ENCODE data around the gene CRELD2.

CRELD2 gene

DNA sequence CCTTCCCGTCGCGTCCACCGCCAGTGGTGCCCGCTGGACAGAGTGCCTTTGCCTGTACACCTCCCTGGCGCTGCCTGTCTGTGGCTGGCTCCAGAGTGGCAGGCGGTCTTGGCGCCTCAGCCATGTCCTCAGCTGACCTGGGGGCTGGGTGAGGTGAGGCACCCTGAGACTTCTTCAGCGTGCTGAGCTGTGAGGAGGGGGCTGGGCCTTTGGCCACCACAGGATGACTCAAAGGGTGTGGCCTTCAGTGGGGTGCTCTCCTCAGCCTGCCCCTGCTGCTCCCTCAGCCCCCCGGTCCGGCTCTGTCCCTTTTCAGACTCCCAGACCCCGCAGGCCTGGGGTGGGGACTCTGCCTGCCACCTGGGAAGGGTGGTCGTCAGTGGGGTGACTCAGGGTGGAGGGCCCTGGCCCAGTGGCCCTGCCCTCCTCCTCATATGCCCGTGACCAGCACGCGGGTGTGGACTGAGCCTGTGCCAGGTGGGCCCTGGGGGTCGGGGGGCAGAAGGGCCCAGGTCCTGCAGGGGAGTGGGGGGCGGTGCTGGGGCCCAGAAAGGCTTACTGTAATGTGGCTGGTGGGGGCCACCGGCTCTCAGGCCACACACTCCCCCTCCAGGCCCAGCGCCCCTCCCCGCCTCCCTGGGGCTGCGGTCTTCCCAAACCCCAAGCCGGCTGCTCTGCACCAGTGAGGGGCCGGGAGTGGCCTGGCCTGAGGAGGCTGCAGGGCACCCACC is 15.9 kb downstream of the CRELD2 start:
- no peak for DNase-seq
- intact Hi-C loops (cut with DNase I; ENCODE audit: low total_unique reads): loop anchor here (5.0 kb wide), 1 partner anchor 38 kb away; no protein-coding TSS in a partner anchor
- Histone ChIP-seq H3K27ac (peak overlapping the region; percentile 83 to 90), H3K4me3 (peak overlapping the region; percentile 55 to 63), H3K9me3 (no peaks in the 10 kb centered on the region), H3K27me3 (peaks cover 0 to 1% of the 10 kb centered on the region in 2 donors), H3K4me1 (peaks cover 10 to 68% (median 51%) of the 10 kb centered on the region in 4 donors), H3K36me3 (no peaks in the 10 kb centered on the region)
- TF ChIP-seq, protein P1, sequence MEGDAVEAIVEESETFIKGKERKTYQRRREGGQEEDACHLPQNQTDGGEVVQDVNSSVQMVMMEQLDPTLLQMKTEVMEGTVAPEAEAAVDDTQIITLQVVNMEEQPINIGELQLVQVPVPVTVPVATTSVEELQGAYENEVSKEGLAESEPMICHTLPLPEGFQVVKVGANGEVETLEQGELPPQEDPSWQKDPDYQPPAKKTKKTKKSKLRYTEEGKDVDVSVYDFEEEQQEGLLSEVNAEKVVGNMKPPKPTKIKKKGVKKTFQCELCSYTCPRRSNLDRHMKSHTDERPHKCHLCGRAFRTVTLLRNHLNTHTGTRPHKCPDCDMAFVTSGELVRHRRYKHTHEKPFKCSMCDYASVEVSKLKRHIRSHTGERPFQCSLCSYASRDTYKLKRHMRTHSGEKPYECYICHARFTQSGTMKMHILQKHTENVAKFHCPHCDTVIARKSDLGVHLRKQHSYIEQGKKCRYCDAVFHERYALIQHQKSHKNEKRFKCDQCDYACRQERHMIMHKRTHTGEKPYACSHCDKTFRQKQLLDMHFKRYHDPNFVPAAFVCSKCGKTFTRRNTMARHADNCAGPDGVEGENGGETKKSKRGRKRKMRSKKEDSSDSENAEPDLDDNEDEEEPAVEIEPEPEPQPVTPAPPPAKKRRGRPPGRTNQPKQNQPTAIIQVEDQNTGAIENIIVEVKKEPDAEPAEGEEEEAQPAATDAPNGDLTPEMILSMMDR (IDR thresholded peaks at IDR 0.05): no peak

- DNase-seq: peak; percentile 75 to 87
- peak overlapping the region; percentile 83 to 90 for H3K27ac ChIP-seq
- H3K27me3 ChIP-seq: no peaks in the 10 kb centered on the region
- TF ChIP-seq, protein P1 (IDR thresholded peaks at IDR 0.05): no peak
- H3K4me1 ChIP-seq: peaks cover 10 to 61% (median 48%) of the 10 kb centered on the region in 4 donors
- peak overlapping the region; percentile 55 to 63 for H3K4me3 ChIP-seq
- no peaks in the 10 kb centered on the region for H3K36me3 ChIP-seq
- intact Hi-C loops (cut with DNase I; ENCODE audit: low total_unique reads): loop anchor here (5.0 kb wide), 1 partner anchor 37 kb away; no protein-coding TSS in a partner anchor
- no peaks in the 10 kb centered on the region for H3K9me3 ChIP-seq
Measured at GRCh38 chr22:49934891-49935557, 16.6 kb downstream of the CRELD2 start.

GRCh38 chr22:49935561-49935960 is 17.1 kb downstream of the CRELD2 start:
- Histone ChIP-seq H3K4me3 (peak overlapping the region; percentile 55 to 63), H3K36me3 (no peaks in the 10 kb centered on the region), H3K9me3 (no peaks in the 10 kb centered on the region), H3K27me3 (no peaks in the 10 kb centered on the region), H3K4me1 (peaks cover 10 to 59% (median 48%) of the 10 kb centered on the region in 4 donors), H3K27ac (peak overlapping the region; percentile 83 to 90)
- TF ChIP-seq, protein P1 (IDR thresholded peaks at IDR 0.05): no peak
- intact Hi-C loops (cut with DNase I; ENCODE audit: low total_unique reads): no loop called here
- no peak for DNase-seq

DNA sequence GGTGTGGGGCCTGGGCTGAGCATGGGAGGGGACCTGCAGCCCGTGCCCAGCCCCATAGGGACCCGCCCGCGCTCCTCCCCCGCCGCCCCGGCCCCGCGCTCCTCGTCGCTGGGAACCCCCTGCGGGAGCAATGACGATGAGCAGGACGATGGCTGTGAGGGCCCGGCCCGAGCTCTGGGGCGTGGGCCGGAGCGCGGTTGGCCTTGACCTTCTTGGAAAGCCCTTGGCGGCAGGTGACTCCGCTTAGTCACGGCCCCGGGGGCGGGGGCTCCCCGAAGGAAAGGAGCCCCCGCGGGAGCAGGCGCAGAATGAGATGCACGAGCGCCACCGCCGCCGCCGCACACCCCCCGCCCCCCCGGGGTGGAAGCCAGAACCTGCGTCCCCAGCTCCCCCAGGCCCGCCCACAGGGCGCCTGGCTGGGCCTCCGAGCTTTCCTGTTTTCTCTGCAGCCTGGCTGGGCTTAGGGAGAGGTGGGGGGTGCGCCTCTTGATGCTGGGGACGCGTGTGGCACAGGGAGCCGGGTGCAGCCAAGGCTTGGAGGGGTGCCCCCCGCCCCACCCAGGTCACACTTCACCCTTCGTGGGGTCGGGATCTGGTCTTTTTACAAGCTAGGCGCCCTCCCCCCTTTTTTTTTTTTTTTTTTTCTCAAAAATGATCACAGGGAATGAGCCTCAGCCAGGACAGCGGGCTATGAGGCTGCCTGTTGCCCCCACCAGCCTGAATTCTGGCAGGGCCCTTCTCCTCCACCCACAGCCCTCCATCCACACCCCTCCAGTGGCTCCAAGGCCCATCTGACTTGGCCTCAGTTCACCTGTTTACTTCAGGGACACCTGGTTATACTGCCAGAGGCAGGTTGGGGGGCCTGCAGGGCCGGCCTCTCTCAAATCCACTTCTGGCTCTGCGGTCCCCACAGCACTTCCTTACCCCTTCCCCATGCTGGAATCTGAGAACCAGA is 17.9 kb downstream of the CRELD2 start:
- Histone ChIP-seq H3K27ac (peak overlapping the region; percentile 83 to 90), H3K4me1 (peaks cover 10 to 53% (median 44%) of the 10 kb centered on the region in 4 donors), H3K9me3 (no peaks in the 10 kb centered on the region), H3K36me3 (no peaks in the 10 kb centered on the region), H3K27me3 (no peaks in the 10 kb centered on the region), H3K4me3 (peak overlapping the region; percentile 55 to 63)
- TF ChIP-seq, protein P1 (IDR thresholded peaks at IDR 0.05): no peak
- DNase-seq: peak; percentile 92 to 95
- intact Hi-C loops (cut with DNase I; ENCODE audit: low total_unique reads): no loop called here
